Stimulated activated CD4-positive, alpha-beta T cell treated with anti-CD3 and anti-CD28 coated beads, Interleukin-1b, Interleukin-23, amount 100 ng/mL, for 4 hours (primary cell): ENCODE data around the gene FOXK2.

Experiments used
- DNase-seq, 2 donors: peaks; one replicate each; pipeline ENCODE4 v3.0.0-alpha.2; 2020; ENCODE audit warnings: low read depth in 2 of 2

FOXK2 gene

GRCh38 chr17:82589851-82590180, 70.3 kb downstream of the FOXK2 start:
- DNase-seq: no peak

- DNase-seq: no peak
Measured at GRCh38 chr17:82590216-82590615, 70.7 kb downstream of the FOXK2 start.

- DNase-seq: no peak
Measured at GRCh38 chr17:82590881-82591539, 71.5 kb downstream of the FOXK2 start.

GRCh38 chr17:82592289-82592766, 72.8 kb downstream of the FOXK2 start:
- no peak for DNase-seq

- peak; percentile 19 for DNase-seq
Measured at GRCh38 chr17:82592767-82593589, 73.4 kb downstream of the FOXK2 start.

- DNase-seq: no peak
Measured at GRCh38 chr17:82593590-82594087, 74.1 kb downstream of the FOXK2 start.

- no peak for DNase-seq
Measured at GRCh38 chr17:82594571-82594970, 75.0 kb downstream of the FOXK2 start.

GRCh38 chr17:82595893-82596292, 76.4 kb downstream of the FOXK2 start:
- no peak for DNase-seq

- no peak for DNase-seq
Measured at GRCh38 chr17:82596296-82596695, 76.8 kb downstream of the FOXK2 start.

- no peak for DNase-seq
Measured at GRCh38 chr17:82596837-82597672, 77.5 kb downstream of the FOXK2 start.

GRCh38 chr17:82598256-82599119, 79.0 kb downstream of the FOXK2 start:
- no peak for DNase-seq

- no peak for DNase-seq
Measured at GRCh38 chr17:82599674-82600661, 80.4 kb downstream of the FOXK2 start.

- DNase-seq: no peak
Measured at GRCh38 chr17:82600731-82601446, 81.4 kb downstream of the FOXK2 start.

- no peak for DNase-seq
Measured at GRCh38 chr17:82601447-82602000, 82.0 kb downstream of the FOXK2 start.

GRCh38 chr17:82602487-82602886, 83.0 kb downstream of the FOXK2 start:
- DNase-seq: no peak

GRCh38 chr17:82602986-82603710, 83.6 kb downstream of the FOXK2 start:
- no peak for DNase-seq

- DNase-seq: no peak
Measured at GRCh38 chr17:82603981-82604448, 84.5 kb downstream of the FOXK2 start.

- DNase-seq: no peak
Measured at GRCh38 chr17:82604532-82604931, 85.0 kb downstream of the FOXK2 start.
